H9 (cell line): Measurements from ENCODE around the gene ABCF1. TPM values are rescaled to one million over a fixed set of nuclear protein-coding genes. Genes with fewer than 3 reads are reported as not detected.

Source experiments
- DNase-seq: peaks from one replicate; pipeline ENCODE4 v3.0.0-alpha.2; 2017
- H2AFZ ChIP-seq: one replicate; pipeline ENCODE4 v1.6.1; 2013; ENCODE audit warnings: mild to moderate bottlenecking, low read length, control low read depth, moderate library complexity
- H2AK5ac ChIP-seq: 2 replicates; pipeline ENCODE4 v1.6.1; 2013; ENCODE audit warnings: low read length, control low read depth, mixed read lengths; ENCODE audit not compliant: insufficient read length
- H2BK120ac ChIP-seq: one replicate; pipeline ENCODE4 v1.6.1; 2013; ENCODE audit warnings: low read depth, mild to moderate bottlenecking, low read length, control low read depth, inconsistent platforms; ENCODE audit not compliant: poor library complexity, severe bottlenecking
- H2BK12ac ChIP-seq: 2 replicates; pipeline ENCODE4 v1.6.1; 2013; ENCODE audit warnings: low read length, control low read depth, mixed read lengths, low read depth; ENCODE audit not compliant: insufficient read length
- H2BK15ac ChIP-seq: 2 replicates; pipeline ENCODE4 v1.6.1; 2013; ENCODE audit warnings: low read depth, low read length, control low read depth
- H2BK20ac ChIP-seq: one replicate; pipeline ENCODE4 v1.6.1; 2013; ENCODE audit warnings: low read depth, mild to moderate bottlenecking, low read length, control low read depth, inconsistent platforms; ENCODE audit not compliant: poor library complexity, severe bottlenecking
- H2BK5ac ChIP-seq: 2 replicates; pipeline ENCODE4 v1.6.1; 2013; ENCODE audit warnings: low read length, control low read depth, mixed read lengths; ENCODE audit not compliant: insufficient read length
- H3K14ac ChIP-seq: 2 replicates; pipeline ENCODE4 v1.6.1; 2013; ENCODE audit warnings: low read length, control low read depth; ENCODE audit not compliant: insufficient read depth
- H3K18ac ChIP-seq: 2 replicates; pipeline ENCODE4 v1.6.1; 2013; ENCODE audit warnings: low read depth, mild to moderate bottlenecking, mixed read lengths, low read length, control low read depth; ENCODE audit not compliant: insufficient read length
- H3K23ac ChIP-seq: 2 replicates; pipeline ENCODE4 v1.6.1; 2013; ENCODE audit warnings: low read length, control low read depth, mixed read lengths, low read depth; ENCODE audit not compliant: insufficient read length
- H3K23me2 ChIP-seq: 2 replicates; pipeline ENCODE4 v1.6.1; 2013; ENCODE audit warnings: low read depth, mild to moderate bottlenecking, mixed read lengths, low read length, control low read depth; ENCODE audit not compliant: insufficient read length, poor library complexity, severe bottlenecking
- H3K27ac ChIP-seq: 2 replicates; pipeline ENCODE4 v1.5.1; 2013; ENCODE audit warnings: low read length, control low read depth, mixed read lengths, low read depth; ENCODE audit not compliant: insufficient read length
- H3K27me3 ChIP-seq: 2 replicates; pipeline ENCODE4 v1.6.1; 2013; ENCODE audit warnings: low read length, control low read depth, inconsistent platforms; ENCODE audit not compliant: insufficient read depth
- H3K4ac ChIP-seq: 2 replicates; pipeline ENCODE4 v1.6.1; 2013; ENCODE audit warnings: low read depth, mild to moderate bottlenecking, control low read depth, inconsistent platforms, low read length, moderate library complexity
- H3K4me1 ChIP-seq: 2 replicates; pipeline ENCODE4 v1.6.1; 2013; ENCODE audit warnings: low read length, control low read depth, inconsistent platforms; ENCODE audit not compliant: insufficient read depth
- H3K4me2 ChIP-seq: 2 replicates; pipeline ENCODE4 v1.6.1; 2013; ENCODE audit warnings: low read length, control low read depth, mixed read lengths; ENCODE audit not compliant: insufficient read length, insufficient read depth
- H3K56ac ChIP-seq: 2 replicates; pipeline ENCODE4 v1.6.1; 2013; ENCODE audit warnings: low read depth, mild to moderate bottlenecking, mixed read lengths, low read length, control low read depth; ENCODE audit not compliant: insufficient read length
- H3K79me1 ChIP-seq: 2 replicates; pipeline ENCODE4 v1.6.1; 2013; ENCODE audit warnings: low read depth, mild to moderate bottlenecking, moderate library complexity, low read length, control low read depth, inconsistent platforms; ENCODE audit not compliant: insufficient read depth, poor library complexity, severe bottlenecking
- H3K79me2 ChIP-seq: 2 replicates; pipeline ENCODE4 v1.6.1; 2013; ENCODE audit warnings: low read length, control low read depth, inconsistent platforms; ENCODE audit not compliant: insufficient read depth
- H3K9ac ChIP-seq: 2 replicates; pipeline ENCODE4 v1.6.1; 2013; ENCODE audit warnings: low read length, control low read depth, mixed read lengths; ENCODE audit not compliant: insufficient read length; ENCODE audit errors: extremely low read depth
- H3K9me3 ChIP-seq: one replicate; pipeline ENCODE4 v1.6.1; 2013; ENCODE audit warnings: low read depth, low read length, inconsistent platforms; ENCODE audit not compliant: control insufficient read depth
- H3T11ph ChIP-seq: one replicate; pipeline ENCODE4 v1.6.1; 2013; ENCODE audit warnings: mild to moderate bottlenecking, low read length, control low read depth, inconsistent platforms
- H4K20me1 ChIP-seq: one replicate; pipeline ENCODE4 v1.6.1; 2013; ENCODE audit not compliant: control insufficient read depth, insufficient read length, insufficient read depth
- H4K5ac ChIP-seq: 2 replicates; pipeline ENCODE4 v1.6.1; 2013; ENCODE audit warnings: low read depth, mild to moderate bottlenecking, mixed read lengths, low read length, control low read depth; ENCODE audit not compliant: insufficient read length
- H4K8ac ChIP-seq: replicated peaks from 2 replicates; pipeline ENCODE4 v1.6.1; 2013; ENCODE audit warnings: low read length, control low read depth, mixed read lengths, low read depth; ENCODE audit not compliant: insufficient read length
- H4K91ac ChIP-seq: 2 replicates; pipeline ENCODE4 v1.6.1; 2013; ENCODE audit warnings: low read depth, mild to moderate bottlenecking, moderate library complexity, mixed read lengths, low read length, control low read depth; ENCODE audit not compliant: insufficient read length
- H3K27ac Mint-ChIP-seq, 3 experiments: 2 replicates in 2 of 3; 3 replicates in 1 of 3; pipeline ENCODE4 v1.8.0; 2020 to 2021; ENCODE audit warnings: mixed read lengths in 3 of 3, mild to moderate bottlenecking in 1 of 3, moderate library complexity in 1 of 3
- H3K27me3 Mint-ChIP-seq: 2 replicates; pipeline ENCODE4 v1.8.0; 2021; ENCODE audit warnings: low read depth, mild to moderate bottlenecking, moderate library complexity, mixed read lengths
- H3K36me3 Mint-ChIP-seq, 3 experiments: 2 replicates in 2 of 3; 3 replicates in 1 of 3; pipeline ENCODE4 v1.8.0; 2020 to 2021; ENCODE audit warnings: low read depth in 3 of 3, mixed read lengths in 3 of 3; ENCODE audit not compliant: insufficient read depth in 1 of 3
- H3K4me1 Mint-ChIP-seq, 2 experiments: 2 replicates each; pipeline ENCODE4 v1.8.0; 2020; ENCODE audit warnings: mixed read lengths in 2 of 2
- H3K4me3 Mint-ChIP-seq, 2 experiments: 2 replicates in 1 of 2; 3 replicates in 1 of 2; pipeline ENCODE4 v1.8.0; 2020 to 2021; ENCODE audit warnings: mild to moderate bottlenecking in 2 of 2, mixed read lengths in 2 of 2, moderate library complexity in 1 of 2
- H3K9me3 Mint-ChIP-seq, 2 experiments: 2 replicates in 1 of 2; 3 replicates in 1 of 2; pipeline ENCODE4 v1.8.0; 2020; ENCODE audit warnings: mild to moderate bottlenecking in 2 of 2, mixed read lengths in 2 of 2, moderate library complexity in 1 of 2
- CTCF ChIP-seq: fragments of 200-600 bp; sonication (generic); conservative IDR thresholded peaks from 3 replicates; pipeline ENCODE4 v1.8.0; 2021; ENCODE audit warnings: antibody characterized with exemption, mild to moderate bottlenecking
- WGBS: extraction: QIAGEN DNeasy Blood & Tissue Kit; methylation state at CpG from one replicate; pipeline ENCODE4 v1.1.7; 2013; ENCODE audit warnings: missing lambda C conversion rate, low lambda C conversion rate, mixed read lengths; ENCODE audit not compliant: insufficient read length; ENCODE audit errors: extremely low coverage; 5-methylcytosine and 5-hydroxymethylcytosine counted together
- total RNA-seq: library from RNA; stranded (reverse); gene quantifications from 2 replicates; pipeline ENCODE4 v1.2.1, GENCODE V29; 2021

ABCF1 gene
- total RNA-seq, 1 experiment from 2014 or later: 118 TPM

GRCh38 chr6:30543821-30544220 is 27.4 kb upstream of the ABCF1 start:
- Histone ChIP-seq H3K23ac (no peak overlapping the region), H2AFZ (no peak overlapping the region), H2BK5ac (no peak overlapping the region), H2BK15ac (no peak overlapping the region), H4K5ac (no peak overlapping the region), H3K14ac (no peak overlapping the region), H3K4me1 (0 out of 2 replicates have a peak, but pooled peaks cover 3% of the 10 kb centered on the region), H3K4ac (no peak overlapping the region), H4K91ac (no peak overlapping the region), H4K8ac (no peak overlapping the region), H3K18ac (no peak overlapping the region), H2AK5ac (no peak overlapping the region), H3K79me1 (no peaks in the 10 kb centered on the region), H3K23me2 (no peaks in the 10 kb centered on the region), H3K9ac (no peak overlapping the region), H3K56ac (no peak overlapping the region), H3K9me3 (no peaks in the 10 kb centered on the region), H2BK20ac (no peak overlapping the region), H2BK12ac (no peak overlapping the region), H3K79me2 (no peaks in the 10 kb centered on the region), H3K27ac (no peak overlapping the region), H3K4me2 (no peak overlapping the region), H3K27me3 (no peaks in the 10 kb centered on the region), H2BK120ac (no peak overlapping the region), H4K20me1 (no peaks in the 10 kb centered on the region), H3T11ph (no peak overlapping the region)
- Mint-ChIP-seq H3K9me3 (no peaks in the 10 kb centered on the region; a peak in 1 of 5 replicates), H3K4me3 (no peak overlapping the region), H3K27me3 (no peaks in the 10 kb centered on the region; the same call in 1 of the 2 replicates), H3K27ac (no peak overlapping the region), H3K4me1 (peaks cover 10% of the 10 kb centered on the region in 2 experiments), H3K36me3 (peaks cover 6 to 31% (median 18%) of the 10 kb centered on the region in 3 experiments; a peak in 5 of 7 replicates)
- DNase-seq: no peak
- TF ChIP-seq CTCF: no peak
- no CpG with 5 or more reads among the region's 3 CpGs for WGBS
